ENCODE measurements around the gene CDY2B. TPM values are rescaled to one million over a fixed set of nuclear protein-coding genes. Genes with fewer than 3 reads are reported as not detected.
"Not testable (repeated sequence)": the region's sequence is repeated elsewhere in the genome, so short reads cannot be mapped to it uniquely, and the experiment has no call there.

Gene CDY2B
- not detected in 2 replicates for total RNA-seq (ENCODE audit: low replicate concordance)

DNA sequence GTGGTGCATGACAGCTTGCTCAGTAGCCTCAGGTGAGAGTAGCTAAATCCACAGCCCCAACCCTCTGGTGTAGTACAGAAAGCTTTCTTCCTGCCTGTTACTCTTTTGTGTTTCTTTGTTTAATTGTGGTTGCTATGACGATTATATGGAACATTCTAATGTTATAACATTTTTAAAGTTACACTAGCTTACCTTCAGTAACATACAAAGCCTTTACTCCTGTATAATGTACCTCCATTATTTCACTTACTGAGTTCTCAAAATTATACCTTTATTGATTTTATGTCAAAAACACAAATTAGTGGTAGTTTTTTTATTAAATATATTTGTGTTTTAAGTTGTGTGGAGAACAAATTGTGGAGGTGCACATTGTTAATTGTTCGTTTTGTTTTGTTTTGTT is at the start of gene CDY2B:
TSS of gene CDY2B (minus strand) at position 101 of the 400 bp plus-strand sequence. CDS start 328 bp downstream, outside the sequence.
- H2AFZ ChIP-seq (replicated peaks); H3K4me3 ChIP-seq; H3K4me3 Mint-ChIP-seq; H3K36me3 ChIP-seq; DNase-seq (ENCODE audit: low spot score); H3K9me3 Mint-ChIP-seq; H3K4me2 ChIP-seq; H3K27me3 ChIP-seq; H3F3A ChIP-seq (ENCODE audit: low read depth); H3K27ac Mint-ChIP-seq; H3K9me3 ChIP-seq (ENCODE audit: low read depth); H3K27me3 Mint-ChIP-seq (ENCODE audit: insufficient read depth, low read depth); H3K27ac ChIP-seq; H3K36me3 Mint-ChIP-seq; H3K9ac ChIP-seq; H4K20me1 ChIP-seq (ENCODE audit: low read depth); H3K4me1 ChIP-seq; H3K79me2 ChIP-seq (ENCODE audit: low read depth); H3K4me1 Mint-ChIP-seq: not testable (repeated sequence)

GRCh38 chrY:17908009-17908408 is 28.0 kb upstream of the CDY2B start:
- H3K36me3 ChIP-seq; H3K79me2 ChIP-seq (ENCODE audit: low read depth); H3K4me2 ChIP-seq; H3K4me3 Mint-ChIP-seq; H3K9me3 ChIP-seq (ENCODE audit: low read depth); DNase-seq (ENCODE audit: low spot score); H2AFZ ChIP-seq (replicated peaks); H3K27me3 ChIP-seq; H3F3A ChIP-seq (ENCODE audit: low read depth); H3K9ac ChIP-seq; H3K27me3 Mint-ChIP-seq (ENCODE audit: insufficient read depth, low read depth); H3K27ac ChIP-seq; H3K4me1 ChIP-seq; H3K27ac Mint-ChIP-seq; H3K9me3 Mint-ChIP-seq; H3K36me3 Mint-ChIP-seq; H4K20me1 ChIP-seq (ENCODE audit: low read depth); H3K4me3 ChIP-seq; H3K4me1 Mint-ChIP-seq: not testable (repeated sequence)

DNA sequence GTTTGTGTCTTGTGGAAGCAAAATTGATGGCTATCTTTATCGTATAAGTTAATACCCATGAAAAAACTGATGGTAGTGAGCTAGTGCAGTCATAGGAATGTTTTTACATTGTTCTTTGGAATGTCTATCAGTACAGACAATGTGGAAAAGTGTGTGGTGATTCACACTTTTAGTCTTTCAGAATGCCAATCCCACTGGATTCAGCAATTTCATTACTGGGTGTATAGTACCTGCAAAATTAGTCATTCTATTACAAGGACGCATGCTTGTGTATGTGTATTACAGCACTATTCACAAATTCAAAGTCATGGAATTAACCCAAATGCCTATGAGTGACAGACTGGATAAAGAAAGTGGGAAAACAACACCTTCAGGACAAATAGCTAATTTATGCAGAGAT is 27.3 kb upstream of the CDY2B start:
- not testable (repeated sequence) for DNase-seq (ENCODE audit: low spot score); H3K27me3 ChIP-seq; H2AFZ ChIP-seq (replicated peaks); H3K79me2 ChIP-seq (ENCODE audit: low read depth); H3K4me1 Mint-ChIP-seq; H3K4me1 ChIP-seq; H3K9ac ChIP-seq; H3K36me3 Mint-ChIP-seq; H3K27ac ChIP-seq; H3K4me3 ChIP-seq; H3K27me3 Mint-ChIP-seq (ENCODE audit: insufficient read depth, low read depth); H3K9me3 ChIP-seq (ENCODE audit: low read depth); H3K27ac Mint-ChIP-seq; H3K9me3 Mint-ChIP-seq; H4K20me1 ChIP-seq (ENCODE audit: low read depth); H3K36me3 ChIP-seq; H3F3A ChIP-seq (ENCODE audit: low read depth); H3K4me3 Mint-ChIP-seq; H3K4me2 ChIP-seq

DNA sequence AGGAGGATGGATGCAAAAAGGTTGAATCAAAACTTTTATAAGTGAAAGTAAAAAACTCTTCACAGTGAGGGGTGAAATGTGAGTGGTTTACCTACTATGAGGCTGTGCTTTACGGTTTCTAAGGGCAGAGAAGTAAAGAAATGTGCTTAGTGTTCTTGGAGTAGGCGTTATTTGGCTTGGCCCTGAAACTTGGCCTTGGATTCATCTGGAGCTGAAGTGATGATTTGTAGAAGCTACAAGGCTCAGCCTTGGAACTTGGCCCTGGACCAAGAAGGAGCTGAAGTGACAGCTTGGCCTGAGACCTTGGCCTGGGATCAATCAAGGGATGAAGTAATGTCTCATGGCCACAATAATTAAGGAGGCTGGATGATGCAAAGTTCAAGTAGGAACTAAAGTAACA is 1.7 kb upstream of the CDY2B start:
- not testable (repeated sequence) for H3K36me3 Mint-ChIP-seq; H3K27ac ChIP-seq; H3K79me2 ChIP-seq (ENCODE audit: low read depth); H3K4me3 ChIP-seq; H3K4me3 Mint-ChIP-seq; DNase-seq (ENCODE audit: low spot score); H3K27me3 Mint-ChIP-seq (ENCODE audit: insufficient read depth, low read depth); H3K27me3 ChIP-seq; H3K4me1 ChIP-seq; H4K20me1 ChIP-seq (ENCODE audit: low read depth); H3K9me3 ChIP-seq (ENCODE audit: low read depth); H3F3A ChIP-seq (ENCODE audit: low read depth); H3K9ac ChIP-seq; H3K36me3 ChIP-seq; H3K4me1 Mint-ChIP-seq; H2AFZ ChIP-seq (replicated peaks); H3K9me3 Mint-ChIP-seq; H3K27ac Mint-ChIP-seq; H3K4me2 ChIP-seq

DNA sequence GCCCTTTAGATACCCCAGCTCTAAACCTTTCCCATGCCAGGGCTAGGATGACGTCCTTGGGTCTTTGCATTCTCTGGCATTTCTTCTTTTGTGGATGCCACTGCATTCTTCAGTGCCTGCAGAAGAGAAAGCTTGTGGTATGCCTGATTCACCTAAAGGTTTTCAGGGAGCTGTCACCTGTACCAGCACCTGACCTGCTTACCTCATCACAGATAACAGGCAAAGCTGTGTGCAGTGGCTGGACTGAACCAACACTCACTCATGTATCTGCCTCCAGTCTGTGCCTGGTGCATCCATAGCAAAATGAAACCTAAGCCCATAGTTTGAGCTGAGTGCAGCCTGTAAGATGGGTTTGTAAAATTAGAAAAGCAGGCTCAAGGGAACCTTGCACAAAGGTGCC is 3.3 kb downstream of the CDY2B start:
- not testable (repeated sequence) for H2AFZ ChIP-seq (replicated peaks); H3K27me3 Mint-ChIP-seq (ENCODE audit: insufficient read depth, low read depth); H3K27me3 ChIP-seq; H3K4me1 ChIP-seq; H3K36me3 Mint-ChIP-seq; H3F3A ChIP-seq (ENCODE audit: low read depth); H3K79me2 ChIP-seq (ENCODE audit: low read depth); H3K4me3 ChIP-seq; H3K4me2 ChIP-seq; H3K27ac ChIP-seq; H3K9ac ChIP-seq; H3K9me3 Mint-ChIP-seq; H3K4me1 Mint-ChIP-seq; H3K9me3 ChIP-seq (ENCODE audit: low read depth); DNase-seq (ENCODE audit: low spot score); H3K36me3 ChIP-seq; H3K27ac Mint-ChIP-seq; H4K20me1 ChIP-seq (ENCODE audit: low read depth); H3K4me3 Mint-ChIP-seq

- H3K4me2 ChIP-seq, H3K27me3 ChIP-seq: not testable (repeated sequence)
These were observed 4.6 kb downstream of the CDY2B start for GRCh38 chrY:17875401-17875800.

GRCh38 chrY:17871194-17871903 is 8.7 kb downstream of the CDY2B start:
- not testable (repeated sequence) for H3K9me3 Mint-ChIP-seq, H3K4me1 ChIP-seq

More at GRCh38 chrY:17875401-17875800, 4.6 kb downstream of the CDY2B start:
- not testable (repeated sequence) for H3K27ac Mint-ChIP-seq; H3K9me3 Mint-ChIP-seq; H3K4me1 Mint-ChIP-seq; H3K27ac ChIP-seq; H3F3A ChIP-seq (ENCODE audit: low read depth); H3K36me3 ChIP-seq; H3K4me3 ChIP-seq; H3K4me3 Mint-ChIP-seq; DNase-seq (ENCODE audit: low spot score); H3K79me2 ChIP-seq (ENCODE audit: low read depth); H3K27me3 Mint-ChIP-seq (ENCODE audit: insufficient read depth, low read depth); H2AFZ ChIP-seq (replicated peaks); H3K9ac ChIP-seq; H4K20me1 ChIP-seq (ENCODE audit: low read depth); H3K4me1 ChIP-seq; H3K36me3 Mint-ChIP-seq; H3K9me3 ChIP-seq (ENCODE audit: low read depth)

DNA sequence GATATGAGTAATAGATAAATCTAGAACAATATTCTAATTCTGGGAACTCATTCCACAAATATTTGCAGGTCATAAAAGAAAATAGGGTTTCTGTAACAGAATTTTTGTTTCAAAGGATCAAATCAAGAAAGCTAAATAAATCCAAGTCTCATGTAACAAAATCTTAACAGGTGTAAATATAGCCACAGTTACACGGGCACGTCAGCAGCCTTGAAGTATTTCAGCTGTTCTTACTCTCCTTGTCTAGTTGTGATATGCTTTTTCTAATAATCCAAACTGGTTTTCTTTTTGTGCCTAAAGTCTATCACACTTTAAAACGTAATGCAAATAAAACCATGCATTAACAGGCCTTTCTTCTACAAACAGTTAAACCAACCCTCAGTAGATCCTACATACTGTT is 9.3 kb downstream of the CDY2B start:
- not testable (repeated sequence) for H3K4me1 ChIP-seq; H3K27ac Mint-ChIP-seq; H3K4me3 ChIP-seq; H2AFZ ChIP-seq (replicated peaks); H3K9me3 ChIP-seq (ENCODE audit: low read depth); H3K79me2 ChIP-seq (ENCODE audit: low read depth); H3K9me3 Mint-ChIP-seq; H3K4me3 Mint-ChIP-seq; H3K27ac ChIP-seq; H4K20me1 ChIP-seq (ENCODE audit: low read depth); DNase-seq (ENCODE audit: low spot score); H3K27me3 Mint-ChIP-seq (ENCODE audit: insufficient read depth, low read depth); H3F3A ChIP-seq (ENCODE audit: low read depth); H3K4me2 ChIP-seq; H3K27me3 ChIP-seq; H3K36me3 Mint-ChIP-seq; H3K36me3 ChIP-seq; H3K9ac ChIP-seq; H3K4me1 Mint-ChIP-seq

More at GRCh38 chrY:17871194-17871903, 8.7 kb downstream of the CDY2B start:
- not testable (repeated sequence) for H3K27ac ChIP-seq; H3K4me3 ChIP-seq; H3K9ac ChIP-seq; H3K36me3 ChIP-seq; H3K27ac Mint-ChIP-seq; H3K9me3 ChIP-seq (ENCODE audit: low read depth); H3K27me3 Mint-ChIP-seq (ENCODE audit: insufficient read depth, low read depth); H4K20me1 ChIP-seq (ENCODE audit: low read depth); DNase-seq (ENCODE audit: low spot score); H3F3A ChIP-seq (ENCODE audit: low read depth); H3K79me2 ChIP-seq (ENCODE audit: low read depth); H3K4me3 Mint-ChIP-seq; H3K4me2 ChIP-seq; H2AFZ ChIP-seq (replicated peaks); H3K36me3 Mint-ChIP-seq; H3K27me3 ChIP-seq; H3K4me1 Mint-ChIP-seq

Measured in neural progenitor cell (in vitro differentiated cells).